HG03460 (cell line): ENCODE measurements around the gene CHCHD4.

Experiments
- ATAC-seq: cut with Tn5 transposase; IDR thresholded peaks from one replicate; pipeline ENCODE4 v1.9.1; 2021; ENCODE audit not compliant: unreplicated experiment

Gene CHCHD4

DNA sequence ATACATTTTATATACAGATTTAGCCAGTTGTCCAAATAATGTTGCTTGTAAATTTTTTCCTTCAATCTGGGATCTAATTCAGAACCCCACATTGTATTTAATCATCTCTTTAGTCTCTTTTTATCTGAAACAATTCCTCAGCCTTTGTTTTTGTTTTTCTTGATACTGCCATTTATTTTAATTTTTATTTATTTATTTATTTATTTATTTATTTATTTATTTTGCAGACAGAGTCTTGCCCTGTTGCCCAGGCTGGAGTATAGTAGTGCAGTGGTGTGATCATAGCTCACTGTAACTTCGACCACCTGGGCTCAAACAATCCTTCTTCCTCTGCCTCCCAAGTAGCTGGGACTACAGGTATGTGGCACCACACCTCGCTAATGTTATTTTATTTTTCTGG, 61.5 kb downstream of the CHCHD4 start:
- ATAC-seq = no peak
